Liver (tissue), 9 donors: ENCODE measurements around the gene ABCA8. TPM values are rescaled to one million over a fixed set of nuclear protein-coding genes. Genes with fewer than 3 reads are reported as not detected.

Experiments used
- DNase-seq: peaks from one replicate; pipeline ENCODE4 v3.0.0-alpha.2; 2017; ENCODE audit warnings: low spot score
- H3K27ac ChIP-seq, 2 donors: one replicate each; pipeline ENCODE4 v1.7.0; 2013; ENCODE audit warnings: inconsistent platforms in 2 of 2, low read length in 2 of 2, control low read depth in 1 of 2, low read depth in 1 of 2, mild to moderate bottlenecking in 1 of 2
- H3K27me3 ChIP-seq, 4 donors: one replicate each; pipeline versions ENCODE4 v1.6.1 to v1.7.0; 2013; ENCODE audit warnings: low read length in 3 of 4, inconsistent platforms in 1 of 4, mild to moderate bottlenecking in 1 of 4, moderate library complexity in 1 of 4; ENCODE audit not compliant: control insufficient read depth in 4 of 4, insufficient read depth in 4 of 4
- H3K36me3 ChIP-seq, 4 donors: one replicate each; pipeline versions ENCODE4 v1.6.1 to v1.7.0; 2013; ENCODE audit warnings: low read length in 3 of 4, mild to moderate bottlenecking in 3 of 4, low read depth in 1 of 4, moderate library complexity in 1 of 4; ENCODE audit not compliant: control insufficient read depth in 4 of 4, insufficient read depth in 3 of 4
- H3K4me1 ChIP-seq, 4 donors: one replicate each; pipeline versions ENCODE4 v1.6.1 to v1.7.0; 2013; ENCODE audit warnings: low read length in 3 of 4, mild to moderate bottlenecking in 3 of 4, moderate library complexity in 1 of 4; ENCODE audit not compliant: control insufficient read depth in 4 of 4, insufficient read depth in 4 of 4
- H3K4me3 ChIP-seq, 3 donors: one replicate each; pipeline versions ENCODE4 v1.6.1 to v1.7.0; 2013; ENCODE audit warnings: low read length in 3 of 3, control low read depth in 1 of 3, low read depth in 1 of 3, mild to moderate bottlenecking in 1 of 3
- H3K9ac ChIP-seq, 2 donors: one replicate each; pipeline ENCODE4 v1.7.0; 2013; ENCODE audit warnings: low read length in 2 of 2, mild to moderate bottlenecking in 2 of 2, moderate library complexity in 2 of 2, control low read depth in 1 of 2, low read depth in 1 of 2
- H3K9me3 ChIP-seq, 4 donors: one replicate each; pipeline versions ENCODE4 v1.6.1 to v1.7.0; 2013; ENCODE audit warnings: low read length in 3 of 4; ENCODE audit not compliant: control insufficient read depth in 4 of 4
- EGR1 ChIP-seq, 2 donors: IDR thresholded peaks; 2 replicates each; pipeline ENCODE4 v1.6.1; 2016 to 2018; ENCODE audit warnings: antibody characterized with exemption in 2 of 2, low read depth in 2 of 2
- FOXA1 ChIP-seq: IDR thresholded peaks from 2 replicates; pipeline ENCODE4 v1.6.1; 2016; ENCODE audit warnings: antibody characterized with exemption
- FOXA2 ChIP-seq: IDR thresholded peaks from 2 replicates; pipeline ENCODE4 v1.6.1; 2016; ENCODE audit warnings: antibody characterized with exemption
- GABPA ChIP-seq, 2 donors: IDR thresholded peaks in 1 of 2; conservative IDR thresholded peaks in 1 of 2; 2 replicates each; pipeline ENCODE4 v1.6.1; 2016; ENCODE audit warnings: antibody characterized with exemption in 2 of 2, mild to moderate bottlenecking in 1 of 2, moderate library complexity in 1 of 2
- HNF4A ChIP-seq, 2 donors: conservative IDR thresholded peaks; 2 replicates each; pipeline ENCODE4 v1.6.1; 2016; ENCODE audit warnings: antibody characterized with exemption in 2 of 2, mild to moderate bottlenecking in 2 of 2
- HNF4G ChIP-seq: IDR thresholded peaks from 2 replicates; pipeline ENCODE4 v1.6.1; 2016; ENCODE audit warnings: antibody characterized with exemption
- JUND ChIP-seq, 2 donors: IDR thresholded peaks; 2 replicates each; pipeline ENCODE4 v1.6.1; 2016; ENCODE audit warnings: antibody characterized with exemption in 2 of 2
- NR2F2 ChIP-seq: IDR thresholded peaks from 2 replicates; pipeline ENCODE4 v1.6.1; 2016; ENCODE audit warnings: antibody characterized with exemption
- RAD21 ChIP-seq, 2 donors: IDR thresholded peaks; 2 replicates each; pipeline ENCODE4 v1.6.1; 2016; ENCODE audit warnings: antibody characterized with exemption in 2 of 2, mild to moderate bottlenecking in 2 of 2
- RXRA ChIP-seq, 2 donors: IDR thresholded peaks; 2 replicates each; pipeline ENCODE4 v1.6.1; 2017 to 2018; ENCODE audit warnings: antibody characterized with exemption in 2 of 2, mild to moderate bottlenecking in 1 of 2
- SP1 ChIP-seq: IDR thresholded peaks from 2 replicates; pipeline ENCODE4 v1.6.1; 2018; ENCODE audit warnings: antibody characterized with exemption, mild to moderate bottlenecking
- TAF1 ChIP-seq: conservative IDR thresholded peaks from 2 replicates; pipeline ENCODE4 v1.6.1; 2016; ENCODE audit warnings: antibody characterized with exemption, mild to moderate bottlenecking
- YY1 ChIP-seq: IDR thresholded peaks from 2 replicates; pipeline ENCODE4 v1.6.1; 2016; ENCODE audit warnings: antibody characterized with exemption, mild to moderate bottlenecking
- WGBS: extraction: QIAGEN DNeasy Blood & Tissue Kit; methylation state at CpG from one replicate; pipeline ENCODE4 v1.1.7; 2013; 5-methylcytosine and 5-hydroxymethylcytosine counted together
- polyA plus RNA-seq, 2 donors: library from polyadenylated mRNA; stranded (reverse) in 1 of 2; unstranded in 1 of 2; fragments of 200-250 nt in 1 of 2; fragments of >200 nt in 1 of 2; fragmentation: Nextera tagmentation in 1 of 2; extraction: Ambion mirVana in 1 of 2; gene quantifications; one replicate each; pipeline versions ENCODE4 v1.2.1 to v1.2.3, GENCODE V29; 2013 to 2015
- total RNA-seq, 2 donors: library from RNA; depleted of rRNA; stranded (reverse); fragments of >200 nt; gene quantifications; one replicate each; pipeline ENCODE4 v1.2.3, GENCODE V29; 2014
- TF ChIP-seq, protein P1 (sequence below): IDR thresholded peaks from 2 replicates; pipeline ENCODE4 v1.6.1; 2016; ENCODE audit warnings: antibody characterized with exemption
- TF ChIP-seq, protein P2 (sequence below): IDR thresholded peaks from 2 replicates; pipeline ENCODE4 v1.6.1; 2016; ENCODE audit warnings: antibody characterized with exemption
- TF ChIP-seq, protein P3 (sequence below): fragments of 150-350 bp; IDR thresholded peaks from 2 replicates; pipeline ENCODE4 v1.5.1; 2017; ENCODE audit warnings: improper control_type of control experiment, low read depth, low read length; ENCODE audit not compliant: missing input control
- TF ChIP-seq, protein P4 (sequence below): IDR thresholded peaks from 2 replicates; pipeline ENCODE4 v1.6.1; 2016; ENCODE audit warnings: antibody characterized with exemption
- TF ChIP-seq, protein P5 (sequence below): IDR thresholded peaks from 2 replicates; pipeline ENCODE4 v1.6.1; 2016; ENCODE audit warnings: antibody characterized with exemption, mild to moderate bottlenecking
- donor health status: healthy.
- donor health status: healthy.
- donor health status: healthy.
- donor health status: healthy.
- donor health status: healthy.

ABCA8 gene
- total and polyA plus RNA-seq, 4 donors: 9.3 to 72.2 (median 14.0) TPM

DNA sequence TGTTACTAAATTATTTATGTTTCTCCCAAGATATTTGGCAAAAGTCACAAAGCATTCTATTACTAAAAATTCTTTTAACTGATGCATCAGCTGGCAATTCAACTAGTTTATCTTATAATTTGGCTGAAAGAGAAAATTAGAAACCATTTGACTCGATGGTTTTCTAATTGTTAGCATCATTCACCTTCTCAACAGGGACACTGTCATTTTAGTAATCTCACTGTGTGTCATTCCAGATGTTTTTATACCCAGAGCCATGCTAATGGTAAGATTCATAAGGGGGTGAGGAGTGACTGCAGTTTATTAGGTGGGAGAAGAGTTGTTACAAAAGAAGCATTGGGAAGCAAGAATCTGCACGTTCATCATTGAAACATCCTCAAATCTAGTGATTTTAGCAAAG is 124.9 kb downstream of the ABCA8 start:
- Histone ChIP-seq H3K36me3 (no peaks in the 10 kb centered on the region), H3K27me3 (no peaks in the 10 kb centered on the region), H3K4me1 (peaks cover 0 to 5% (median under 1%) of the 10 kb centered on the region in 4 donors), H3K9ac (no peak overlapping the region), H3K27ac (no peak overlapping the region), H3K4me3 (no peak overlapping the region), H3K9me3 (no peaks in the 10 kb centered on the region)
- TF ChIP-seq SP1 (no peak), HNF4A (conservative IDR thresholded peaks at IDR 0.05) (no peak), GABPA (IDR thresholded peaks at IDR 0.05 in 1 of 2, conservative IDR thresholded peaks at IDR 0.05 in 1 of 2) (no peak), FOXA1 (no peak), RXRA (IDR thresholded peaks at IDR 0.05) (no peak)
- TF ChIP-seq, protein P1, sequence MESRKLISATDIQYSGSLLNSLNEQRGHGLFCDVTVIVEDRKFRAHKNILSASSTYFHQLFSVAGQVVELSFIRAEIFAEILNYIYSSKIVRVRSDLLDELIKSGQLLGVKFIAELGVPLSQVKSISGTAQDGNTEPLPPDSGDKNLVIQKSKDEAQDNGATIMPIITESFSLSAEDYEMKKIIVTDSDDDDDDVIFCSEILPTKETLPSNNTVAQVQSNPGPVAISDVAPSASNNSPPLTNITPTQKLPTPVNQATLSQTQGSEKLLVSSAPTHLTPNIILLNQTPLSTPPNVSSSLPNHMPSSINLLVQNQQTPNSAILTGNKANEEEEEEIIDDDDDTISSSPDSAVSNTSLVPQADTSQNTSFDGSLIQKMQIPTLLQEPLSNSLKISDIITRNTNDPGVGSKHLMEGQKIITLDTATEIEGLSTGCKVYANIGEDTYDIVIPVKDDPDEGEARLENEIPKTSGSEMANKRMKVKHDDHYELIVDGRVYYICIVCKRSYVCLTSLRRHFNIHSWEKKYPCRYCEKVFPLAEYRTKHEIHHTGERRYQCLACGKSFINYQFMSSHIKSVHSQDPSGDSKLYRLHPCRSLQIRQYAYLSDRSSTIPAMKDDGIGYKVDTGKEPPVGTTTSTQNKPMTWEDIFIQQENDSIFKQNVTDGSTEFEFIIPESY: no peak
- DNase-seq: no peak
- 79% methylated on average over 2 of the region's 2 CpGs for WGBS

DNA sequence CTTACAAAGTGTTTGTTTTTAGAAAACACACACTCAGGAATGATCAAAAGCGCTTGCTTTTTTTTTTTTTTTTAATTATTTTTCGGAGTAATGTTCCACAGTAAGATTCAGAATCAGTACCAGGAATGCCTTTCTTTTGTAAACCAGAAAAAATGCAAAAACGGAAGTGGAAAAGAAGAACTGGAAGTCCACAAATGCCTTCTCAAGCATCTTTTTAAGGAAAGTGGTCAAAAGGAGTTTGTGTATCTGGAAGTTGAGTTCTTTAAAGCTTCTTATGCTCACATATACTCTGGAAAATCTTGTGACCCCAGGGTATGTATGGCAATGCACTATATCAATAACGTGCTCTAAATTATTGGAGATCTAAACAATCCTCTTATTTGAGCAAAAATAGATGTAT is 126.0 kb downstream of the ABCA8 start:
- no peak for TF ChIP-seq FOXA2
- H3K4me1 ChIP-seq: peaks cover 0 to 12% (median 3%) of the 10 kb centered on the region in 4 donors
- H3K27me3 ChIP-seq: no peaks in the 10 kb centered on the region
- no peak overlapping the region for H3K9ac ChIP-seq
- no peaks in the 10 kb centered on the region for H3K9me3 ChIP-seq
- H3K36me3 ChIP-seq: no peaks in the 10 kb centered on the region
- DNase-seq: no peak
- no peak overlapping the region for H3K27ac ChIP-seq
- H3K4me3 ChIP-seq: no peak overlapping the region
- WGBS: 84% methylated on average over 4 of the region's 4 CpGs

DNA sequence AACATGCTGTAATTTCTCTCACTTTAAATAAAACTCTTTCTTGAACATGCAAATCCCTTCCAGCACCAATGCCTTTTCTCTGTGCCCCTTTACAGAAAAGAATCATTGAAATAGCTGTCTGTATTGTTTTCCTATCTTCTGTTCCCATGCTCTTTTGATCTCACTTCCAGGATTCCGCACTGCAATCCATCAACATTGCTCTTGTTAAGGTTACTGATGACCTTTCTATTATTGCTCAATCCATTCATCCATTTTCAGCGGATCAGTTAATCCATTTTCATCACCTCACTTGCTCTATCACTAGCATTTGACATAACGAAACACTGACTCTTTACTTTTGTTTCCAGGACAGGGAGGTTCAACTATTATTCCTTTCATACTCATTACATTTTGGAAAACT is 130.5 kb downstream of the ABCA8 start:
- Histone ChIP-seq H3K9me3 (no peaks in the 10 kb centered on the region), H3K9ac (no peak overlapping the region), H3K36me3 (no peaks in the 10 kb centered on the region), H3K4me3 (peak overlapping the region in 1 of 3 donors; percentile 5), H3K27me3 (no peaks in the 10 kb centered on the region), H3K4me1 (peaks cover 6 to 44% (median 30%) of the 10 kb centered on the region in 4 donors), H3K27ac (peak overlapping the region; percentile 83 to 86)
- no peak for DNase-seq
- TF ChIP-seq JUND (IDR thresholded peaks at IDR 0.05) (peak; percentile 46 to 80), GABPA (IDR thresholded peaks at IDR 0.05 in 1 of 2, conservative IDR thresholded peaks at IDR 0.05 in 1 of 2) (peak in 1 of 2 donors; percentile 32), HNF4A (conservative IDR thresholded peaks at IDR 0.05) (peak; percentile 87 to 92), YY1 (peak; percentile 95), EGR1 (IDR thresholded peaks at IDR 0.05; ENCODE audit: low read depth in 2 of 2) (peak in 1 of 2 donors; percentile 45), SP1 (peak; percentile 78), NR2F2 (peak; percentile 52), RAD21 (IDR thresholded peaks at IDR 0.05) (peak; percentile 62 to 66), TAF1 (no peak), FOXA2 (peak; percentile 82), HNF4G (peak; percentile 42), RXRA (IDR thresholded peaks at IDR 0.05) (peak; percentile 93 to 97), FOXA1 (peak; percentile 78)
- TF ChIP-seq, protein P1: peak; percentile 85
- TF ChIP-seq, protein P2, sequence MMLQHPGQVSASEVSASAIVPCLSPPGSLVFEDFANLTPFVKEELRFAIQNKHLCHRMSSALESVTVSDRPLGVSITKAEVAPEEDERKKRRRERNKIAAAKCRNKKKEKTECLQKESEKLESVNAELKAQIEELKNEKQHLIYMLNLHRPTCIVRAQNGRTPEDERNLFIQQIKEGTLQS: peak; percentile 75
- TF ChIP-seq, protein P3, sequence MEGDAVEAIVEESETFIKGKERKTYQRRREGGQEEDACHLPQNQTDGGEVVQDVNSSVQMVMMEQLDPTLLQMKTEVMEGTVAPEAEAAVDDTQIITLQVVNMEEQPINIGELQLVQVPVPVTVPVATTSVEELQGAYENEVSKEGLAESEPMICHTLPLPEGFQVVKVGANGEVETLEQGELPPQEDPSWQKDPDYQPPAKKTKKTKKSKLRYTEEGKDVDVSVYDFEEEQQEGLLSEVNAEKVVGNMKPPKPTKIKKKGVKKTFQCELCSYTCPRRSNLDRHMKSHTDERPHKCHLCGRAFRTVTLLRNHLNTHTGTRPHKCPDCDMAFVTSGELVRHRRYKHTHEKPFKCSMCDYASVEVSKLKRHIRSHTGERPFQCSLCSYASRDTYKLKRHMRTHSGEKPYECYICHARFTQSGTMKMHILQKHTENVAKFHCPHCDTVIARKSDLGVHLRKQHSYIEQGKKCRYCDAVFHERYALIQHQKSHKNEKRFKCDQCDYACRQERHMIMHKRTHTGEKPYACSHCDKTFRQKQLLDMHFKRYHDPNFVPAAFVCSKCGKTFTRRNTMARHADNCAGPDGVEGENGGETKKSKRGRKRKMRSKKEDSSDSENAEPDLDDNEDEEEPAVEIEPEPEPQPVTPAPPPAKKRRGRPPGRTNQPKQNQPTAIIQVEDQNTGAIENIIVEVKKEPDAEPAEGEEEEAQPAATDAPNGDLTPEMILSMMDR: no peak
- TF ChIP-seq, protein P4, sequence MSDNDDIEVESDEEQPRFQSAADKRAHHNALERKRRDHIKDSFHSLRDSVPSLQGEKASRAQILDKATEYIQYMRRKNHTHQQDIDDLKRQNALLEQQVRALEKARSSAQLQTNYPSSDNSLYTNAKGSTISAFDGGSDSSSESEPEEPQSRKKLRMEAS: peak; percentile 81
- TF ChIP-seq, protein P5, sequence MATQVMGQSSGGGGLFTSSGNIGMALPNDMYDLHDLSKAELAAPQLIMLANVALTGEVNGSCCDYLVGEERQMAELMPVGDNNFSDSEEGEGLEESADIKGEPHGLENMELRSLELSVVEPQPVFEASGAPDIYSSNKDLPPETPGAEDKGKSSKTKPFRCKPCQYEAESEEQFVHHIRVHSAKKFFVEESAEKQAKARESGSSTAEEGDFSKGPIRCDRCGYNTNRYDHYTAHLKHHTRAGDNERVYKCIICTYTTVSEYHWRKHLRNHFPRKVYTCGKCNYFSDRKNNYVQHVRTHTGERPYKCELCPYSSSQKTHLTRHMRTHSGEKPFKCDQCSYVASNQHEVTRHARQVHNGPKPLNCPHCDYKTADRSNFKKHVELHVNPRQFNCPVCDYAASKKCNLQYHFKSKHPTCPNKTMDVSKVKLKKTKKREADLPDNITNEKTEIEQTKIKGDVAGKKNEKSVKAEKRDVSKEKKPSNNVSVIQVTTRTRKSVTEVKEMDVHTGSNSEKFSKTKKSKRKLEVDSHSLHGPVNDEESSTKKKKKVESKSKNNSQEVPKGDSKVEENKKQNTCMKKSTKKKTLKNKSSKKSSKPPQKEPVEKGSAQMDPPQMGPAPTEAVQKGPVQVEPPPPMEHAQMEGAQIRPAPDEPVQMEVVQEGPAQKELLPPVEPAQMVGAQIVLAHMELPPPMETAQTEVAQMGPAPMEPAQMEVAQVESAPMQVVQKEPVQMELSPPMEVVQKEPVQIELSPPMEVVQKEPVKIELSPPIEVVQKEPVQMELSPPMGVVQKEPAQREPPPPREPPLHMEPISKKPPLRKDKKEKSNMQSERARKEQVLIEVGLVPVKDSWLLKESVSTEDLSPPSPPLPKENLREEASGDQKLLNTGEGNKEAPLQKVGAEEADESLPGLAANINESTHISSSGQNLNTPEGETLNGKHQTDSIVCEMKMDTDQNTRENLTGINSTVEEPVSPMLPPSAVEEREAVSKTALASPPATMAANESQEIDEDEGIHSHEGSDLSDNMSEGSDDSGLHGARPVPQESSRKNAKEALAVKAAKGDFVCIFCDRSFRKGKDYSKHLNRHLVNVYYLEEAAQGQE: peak; percentile 71
- WGBS: 30% methylated on average over 3 of the region's 3 CpGs
